ENCODE measurements around the gene NF1. TPM values are rescaled to one million over a fixed set of nuclear protein-coding genes. Genes with fewer than 3 reads are reported as not detected.

The NF1 gene
- total and polyA plus RNA-seq, 11 donors: 6.8 to 82.0 (median 51.4) TPM

- intact Hi-C loops (cut with DNase I): no loop called here
- Histone ChIP-seq H3K4me3 (peak overlapping the region in 1 of 12 donors; percentile 30), H3K4me1 (peaks cover 0 to 35% (median 0%) of the 10 kb centered on the region in 12 donors), H3K9me3 (no peaks in the 10 kb centered on the region), H3K27ac (peak overlapping the region in 1 of 12 donors; percentile 88), H3K36me3 (peaks cover 0 to 34% (median 3%) of the 10 kb centered on the region in 9 donors), H3K27me3 (no peaks in the 10 kb centered on the region)
- 89 to 98% (median 93%) methylated on average over 1 of the region's 1 CpG for WGBS, 4 donors
- no peak for ATAC-seq
- DNase-seq: no peak
- TF ChIP-seq CTCF (IDR thresholded peaks at IDR 0.05): no peak
- TF ChIP-seq POLR2A (IDR thresholded peaks at IDR 0.05): no peak
Measured at GRCh38 chr17:31307640-31308039, 212.9 kb downstream of the NF1 start.

GRCh38 chr17:31308372-31309334, 213.9 kb downstream of the NF1 start:
- Histone ChIP-seq H3K9me3 (no peaks in the 10 kb centered on the region), H3K4me1 (peaks cover 0 to 35% (median 0%) of the 10 kb centered on the region in 12 donors), H3K4me3 (peak overlapping the region in 2 of 12 donors; percentile 10 to 61), H3K27ac (peak overlapping the region in 3 of 12 donors; percentile 7 to 88 (median 47)), H3K27me3 (no peaks in the 10 kb centered on the region), H3K36me3 (peaks cover 0 to 34% (median 3%) of the 10 kb centered on the region in 9 donors)
- ATAC-seq: peak in 2 of 4 donors; percentile 39 to 62
- 79 to 88% (median 82%) methylated on average over 5 of the region's 5 CpGs for WGBS, 4 donors
- DNase-seq: no peak
- TF ChIP-seq POLR2A (IDR thresholded peaks at IDR 0.05) (no peak), CTCF (IDR thresholded peaks at IDR 0.05) (no peak)
- intact Hi-C loops (cut with DNase I): no loop called here

GRCh38 chr17:31309556-31309955, 214.8 kb downstream of the NF1 start:
- intact Hi-C loops (cut with DNase I): no loop called here
- no peaks in the 10 kb centered on the region for H3K9me3 ChIP-seq
- TF ChIP-seq CTCF (IDR thresholded peaks at IDR 0.05) (no peak), POLR2A (IDR thresholded peaks at IDR 0.05) (no peak)
- peak overlapping the region in 2 of 12 donors; percentile 41 to 61 for H3K4me3 ChIP-seq
- WGBS, 4 donors: 83 to 92% (median 91%) methylated on average over 2 of the region's 2 CpGs
- ATAC-seq: peak in 3 of 4 donors; percentile 37 to 45 (median 41)
- no peaks in the 10 kb centered on the region for H3K27me3 ChIP-seq
- H3K27ac ChIP-seq: peak overlapping the region in 2 of 12 donors; percentile 47 to 88
- H3K4me1 ChIP-seq: peaks cover 0 to 40% (median 0%) of the 10 kb centered on the region in 12 donors
- no peak for DNase-seq
- peaks cover 0 to 26% (median 3%) of the 10 kb centered on the region in 9 donors for H3K36me3 ChIP-seq

GRCh38 chr17:31310260-31310659, 215.5 kb downstream of the NF1 start:
- Histone ChIP-seq H3K4me1 (peaks cover 0 to 47% (median 0%) of the 10 kb centered on the region in 12 donors), H3K4me3 (peak overlapping the region in 3 of 12 donors; percentile 6 to 61 (median 41)), H3K27ac (peak overlapping the region in 2 of 12 donors; percentile 47 to 88), H3K9me3 (no peaks in the 10 kb centered on the region), H3K27me3 (no peaks in the 10 kb centered on the region), H3K36me3 (peaks cover 0 to 19% (median 0%) of the 10 kb centered on the region in 9 donors)
- ATAC-seq (no peak), DNase-seq (no peak)
- TF ChIP-seq POLR2A (IDR thresholded peaks at IDR 0.05): no peak
- no peak for TF ChIP-seq CTCF (IDR thresholded peaks at IDR 0.05)
- intact Hi-C loops (cut with DNase I): no loop called here
- 30 to 76% (median 62%) methylated on average over 2 of the region's 2 CpGs for WGBS, 4 donors

All from heart left ventricle (tissue), 16 donors.